ENCODE results near the gene ATRN.

- TF ChIP-seq CTCF (conservative IDR thresholded peaks at IDR 0.05 in 1 of 2, IDR thresholded peaks at IDR 0.05 in 1 of 2; ENCODE audit: extremely low read depth in 1 of 2, insufficient read depth in 1 of 2, low read depth in 1 of 2, low read length in 2 of 2) (no peak), EZH2 (IDR thresholded peaks at IDR 0.05; ENCODE audit: borderline replicate concordance, low read length) (no peak)
Measured at GRCh38 chr20:3652221-3652620, 181.4 kb downstream of the ATRN start.
